Endodermal cell (in vitro differentiated cells): Measurements from ENCODE around the gene DUOXA1. TPM values are rescaled to one million over a fixed set of nuclear protein-coding genes. Genes with fewer than 3 reads are reported as not detected.
"Not testable (repeated sequence)": the region's sequence is repeated elsewhere in the genome, so short reads cannot be mapped to it uniquely, and the experiment has no call there.

ENCODE experiments used
- DNase-seq: peaks from one replicate; pipeline ENCODE4 v3.0.0-alpha.2; 2017
- H3K27ac ChIP-seq: 2 replicates; pipeline ENCODE4 v1.5.1; 2013; ENCODE audit warnings: mild to moderate bottlenecking, low read depth, low read length, moderate library complexity
- H3K27me3 ChIP-seq: 2 replicates; pipeline ENCODE4 v1.6.1; 2013; ENCODE audit warnings: mild to moderate bottlenecking, low read length, moderate library complexity; ENCODE audit not compliant: insufficient read depth, control insufficient read depth, poor library complexity, severe bottlenecking
- H3K36me3 ChIP-seq: 2 replicates; pipeline ENCODE4 v1.7.0; 2013; ENCODE audit warnings: mild to moderate bottlenecking, low read length, moderate library complexity; ENCODE audit not compliant: control insufficient read depth, insufficient read depth
- H3K4me1 ChIP-seq: one replicate; pipeline ENCODE4 v1.7.0; 2013; ENCODE audit warnings: low read length; ENCODE audit not compliant: control insufficient read depth, insufficient read depth
- H3K4me3 ChIP-seq: 2 replicates; pipeline ENCODE4 v1.5.1; 2013; ENCODE audit warnings: mild to moderate bottlenecking, low read length, moderate library complexity
- H3K9ac ChIP-seq: 2 replicates; pipeline ENCODE4 v1.6.1; 2013; ENCODE audit warnings: mild to moderate bottlenecking, low read length, moderate library complexity; ENCODE audit not compliant: poor library complexity, severe bottlenecking; ENCODE audit errors: extremely low read depth
- H3K9me3 ChIP-seq: 2 replicates; pipeline ENCODE4 v1.6.1; 2013; ENCODE audit warnings: mild to moderate bottlenecking, low read length, moderate library complexity; ENCODE audit not compliant: control insufficient read depth
- H3K27ac Mint-ChIP-seq: 2 replicates; pipeline ENCODE4 v1.8.0; 2020; ENCODE audit warnings: mixed read lengths
- H3K27me3 Mint-ChIP-seq: 2 replicates; pipeline ENCODE4 v1.8.0; 2021; ENCODE audit warnings: mild to moderate bottlenecking, mixed read lengths; ENCODE audit not compliant: insufficient read depth
- H3K36me3 Mint-ChIP-seq: 2 replicates; pipeline ENCODE4 v1.8.0; 2020; ENCODE audit warnings: low read depth, mixed read lengths
- H3K4me1 Mint-ChIP-seq: 2 replicates; pipeline ENCODE4 v1.8.0; 2020; ENCODE audit warnings: mixed read lengths
- H3K4me3 Mint-ChIP-seq: 2 replicates; pipeline ENCODE4 v1.8.0; 2020; ENCODE audit warnings: mild to moderate bottlenecking, moderate library complexity, mixed read lengths
- H3K9me3 Mint-ChIP-seq: 2 replicates; pipeline ENCODE4 v1.8.0; 2020; ENCODE audit warnings: mild to moderate bottlenecking, mixed read lengths
- CTCF ChIP-seq: fragments of 200-600 bp; sonication (generic); conservative IDR thresholded peaks from 2 replicates; pipeline ENCODE4 v1.5.0; 2021; ENCODE audit warnings: antibody characterized with exemption, mild to moderate bottlenecking
- WGBS, 2 experiments: methylation state at CpG; one replicate each; pipeline versions ENCODE4 v1.1.5 to v1.1.7; 2013; ENCODE audit warnings: missing lambda C conversion rate in 2 of 2, mixed read lengths in 1 of 2; ENCODE audit not compliant: insufficient coverage in 1 of 2, insufficient read length in 1 of 2; 5-methylcytosine and 5-hydroxymethylcytosine counted together
- total RNA-seq, 2 donors: library from RNA; stranded (reverse); fragmentation: NEBNext Ultra II Directional in 1 of 2; extraction: Animal tissue kit (Norgen Biotek cat#: 25700) in 1 of 2; gene quantifications; 2 replicates in 1 of 2; 3 replicates in 1 of 2; pipeline ENCODE4 v1.2.1, GENCODE V29; 2021

The DUOXA1 gene
- total RNA-seq, 2 donors from 2014 or later = 0.86 to 0.99 TPM

- Mint-ChIP-seq H3K27ac (no peak overlapping the region), H3K4me3 (no peak overlapping the region), H3K9me3 (no peaks in the 10 kb centered on the region), H3K4me1 (peaks cover 7% of the 10 kb centered on the region), H3K27me3 (peaks cover 52% of the 10 kb centered on the region), H3K36me3 (no peaks in the 10 kb centered on the region)
- TF ChIP-seq CTCF = no peak
- Histone ChIP-seq H3K9me3 (no peaks in the 10 kb centered on the region), H3K4me1 (no peaks in the 10 kb centered on the region), H3K4me3 (no peak overlapping the region), H3K27ac (no peak overlapping the region), H3K36me3 (no peaks in the 10 kb centered on the region), H3K27me3 (peaks cover 57% of the 10 kb centered on the region), H3K9ac (no peak overlapping the region)
- DNase-seq = no peak
- 94 to 95% methylated on average over 7 to 9 of the region's 11 CpGs for WGBS, 2 experiments
Measured at GRCh38 chr15:45105586-45105985, 24.1 kb downstream of the DUOXA1 start.

- not testable (repeated sequence) for H3K4me1 ChIP-seq, H3K36me3 ChIP-seq, H3K9me3 Mint-ChIP-seq, H3K36me3 Mint-ChIP-seq, H3K4me1 Mint-ChIP-seq, DNase-seq, H3K9ac ChIP-seq, H3K9me3 ChIP-seq, H3K4me3 Mint-ChIP-seq, H3K4me3 ChIP-seq, H3K27ac Mint-ChIP-seq, H3K27ac ChIP-seq
- H3K27me3 Mint-ChIP-seq = peaks cover 47% of the 10 kb centered on the region
- peaks cover 57% of the 10 kb centered on the region for H3K27me3 ChIP-seq
- 89 to 100% methylated on average over 1 to 8 of the region's 9 CpGs for WGBS, 2 experiments
Measured at GRCh38 chr15:45104170-45104569, 25.5 kb downstream of the DUOXA1 start.

- H3K27ac Mint-ChIP-seq = no peak overlapping the region
- no peaks in the 10 kb centered on the region for H3K9me3 Mint-ChIP-seq
- peaks cover 57% of the 10 kb centered on the region for H3K27me3 ChIP-seq
Measured at GRCh38 chr15:45102226-45102625, 27.5 kb downstream of the DUOXA1 start.

More at GRCh38 chr15:45102226-45102625, 27.5 kb downstream of the DUOXA1 start:
- no peaks in the 10 kb centered on the region for H3K36me3 Mint-ChIP-seq
- Histone ChIP-seq H3K9ac (no peak overlapping the region), H3K4me3 (no peak overlapping the region), H3K9me3 (no peaks in the 10 kb centered on the region), H3K27ac (no peak overlapping the region), H3K4me1 (no peaks in the 10 kb centered on the region), H3K36me3 (no peaks in the 10 kb centered on the region)
- DNase-seq = no peak
- peaks cover 7% of the 10 kb centered on the region for H3K4me1 Mint-ChIP-seq
- 95 to 100% methylated on average over 4 to 6 of the region's 6 CpGs for WGBS, 2 experiments
- H3K27me3 Mint-ChIP-seq = peaks cover 47% of the 10 kb centered on the region
- no peak for TF ChIP-seq CTCF
- H3K4me3 Mint-ChIP-seq = no peak overlapping the region
